ENCODE data around the gene SFXN3.

Gene SFXN3

GRCh38 chr10:101060036-101060950, 29.3 kb downstream of the SFXN3 start:
- H3K4me2 ChIP-seq (ENCODE audit: insufficient read depth, low read length, poor library complexity, severe bottlenecking) = peak overlapping the region; percentile 89
- H2BK5ac ChIP-seq (ENCODE audit: low read length) = peak overlapping the region; percentile 98
- H3K27ac ChIP-seq (replicated peaks; ENCODE audit: low read length) = peak overlapping the region; percentile 92
- peak; percentile 95 for DNase-seq (ENCODE audit: low spot score)
- no peaks in the 10 kb centered on the region for H3K79me1 ChIP-seq (ENCODE audit: low read depth, low read length)
- H3K4me3 ChIP-seq (ENCODE audit: low read length in 2 of 2) = peak overlapping the region; percentile 89 to 98
- H3K9me3 ChIP-seq (replicated peaks in 1 of 2; ENCODE audit: control insufficient read depth in 2 of 2, insufficient read depth in 1 of 2, low read depth in 1 of 2, low read length in 2 of 2) = no peaks in the 10 kb centered on the region
- H2BK120ac ChIP-seq (ENCODE audit: low read depth, low read length) = no peak overlapping the region
- peaks cover 22 to 29% of the 10 kb centered on the region in 2 donors for H3K4me1 ChIP-seq (ENCODE audit: control insufficient read depth in 2 of 2, insufficient read depth in 1 of 2, low read depth in 1 of 2, low read length in 2 of 2)
- H3K14ac ChIP-seq (ENCODE audit: low read length) = no peak overlapping the region
- H2BK12ac ChIP-seq (ENCODE audit: low read length) = peak overlapping the region; percentile 77
- peaks cover 0 to 28% of the 10 kb centered on the region in 2 donors for H3K36me3 ChIP-seq (replicated peaks in 1 of 2; ENCODE audit: control insufficient read depth in 2 of 2, insufficient read depth in 2 of 2, low read length in 2 of 2)
- no peak overlapping the region for H4K91ac ChIP-seq (ENCODE audit: low read depth, low read length, poor library complexity)
- peak overlapping the region; percentile 93 for H2BK15ac ChIP-seq (ENCODE audit: low read length)
- H3K18ac ChIP-seq (ENCODE audit: low read length) = peak overlapping the region; percentile 100
- WGBS, 2 donors (ENCODE audit: extremely low coverage in 2 of 2, insufficient read length in 2 of 2, insufficient replicate concordance in 1 of 2) = no CpG with 5 or more reads among the region's 37 CpGs
- no peak overlapping the region for H2AK5ac ChIP-seq (ENCODE audit: low read depth, low read length)
- no peak overlapping the region for H3K4ac ChIP-seq (ENCODE audit: low read length)
- H2AFZ ChIP-seq (ENCODE audit: low read length) = peak overlapping the region; percentile 100
- H4K8ac ChIP-seq (ENCODE audit: low read depth, low read length) = no peak overlapping the region
- H3K23ac ChIP-seq (ENCODE audit: low read depth, low read length, poor library complexity) = peak overlapping the region; percentile 68
- peak overlapping the region; percentile 98 for H3K9ac ChIP-seq (ENCODE audit: low read depth, low read length, poor library complexity)
- H3K27me3 ChIP-seq (ENCODE audit: control insufficient read depth in 3 of 3, insufficient read depth in 3 of 3, low read depth in 1 of 3, low read length in 3 of 3) = peaks cover 7 to 29% (median 18%) of the 10 kb centered on the region in 3 experiments

- Histone ChIP-seq H3K4me1 (ENCODE audit: control insufficient read depth in 2 of 2, insufficient read depth in 1 of 2, low read depth in 1 of 2, low read length in 2 of 2) (peaks cover 24 to 33% of the 10 kb centered on the region in 2 donors), H2BK15ac (ENCODE audit: low read length) (peak overlapping the region; percentile 93), H4K8ac (ENCODE audit: low read depth, low read length) (peak overlapping the region; percentile 97), H3K9ac (ENCODE audit: low read depth, low read length, poor library complexity) (peak overlapping the region; percentile 98), H3K27ac (replicated peaks; ENCODE audit: low read length) (peak overlapping the region; percentile 92), H3K79me1 (ENCODE audit: low read depth, low read length) (no peaks in the 10 kb centered on the region), H3K36me3 (replicated peaks in 1 of 2; ENCODE audit: control insufficient read depth in 2 of 2, insufficient read depth in 2 of 2, low read length in 2 of 2) (peaks cover 0 to 20% of the 10 kb centered on the region in 2 donors), H3K23ac (ENCODE audit: low read depth, low read length, poor library complexity) (peak overlapping the region; percentile 89), H3K9me3 (replicated peaks in 1 of 2; ENCODE audit: control insufficient read depth in 2 of 2, insufficient read depth in 1 of 2, low read depth in 1 of 2, low read length in 2 of 2) (no peaks in the 10 kb centered on the region), H3K27me3 (ENCODE audit: control insufficient read depth in 3 of 3, insufficient read depth in 3 of 3, low read depth in 1 of 3, low read length in 3 of 3) (peaks cover 15 to 37% (median 24%) of the 10 kb centered on the region in 3 experiments), H3K14ac (ENCODE audit: low read length) (no peak overlapping the region), H3K4me2 (ENCODE audit: insufficient read depth, low read length, poor library complexity, severe bottlenecking) (peak overlapping the region; percentile 89), H3K4me3 (ENCODE audit: low read length in 2 of 2) (peak overlapping the region; percentile 89 to 98), H2BK5ac (ENCODE audit: low read length) (peak overlapping the region; percentile 98), H2AFZ (ENCODE audit: low read length) (peak overlapping the region; percentile 100), H2BK120ac (ENCODE audit: low read depth, low read length) (peak overlapping the region; percentile 95), H3K18ac (ENCODE audit: low read length) (peak overlapping the region; percentile 100), H4K91ac (ENCODE audit: low read depth, low read length, poor library complexity) (peak overlapping the region; percentile 99), H3K4ac (ENCODE audit: low read length) (peak overlapping the region; percentile 97), H2BK12ac (ENCODE audit: low read length) (peak overlapping the region; percentile 94), H2AK5ac (ENCODE audit: low read depth, low read length) (peak overlapping the region; percentile 92)
- peak; percentile 97 for DNase-seq (ENCODE audit: low spot score)
- no CpG with 5 or more reads among the region's 67 CpGs for WGBS, 2 donors (ENCODE audit: extremely low coverage in 2 of 2, insufficient read length in 2 of 2, insufficient replicate concordance in 1 of 2)
These were observed 30.1 kb downstream of the SFXN3 start for GRCh38 chr10:101060951-101061623.

GRCh38 chr10:101061624-101062231, 30.7 kb downstream of the SFXN3 start, which contains the start of gene KAZALD1:
KAZALD1 (plus strand) TSS chr10:101061989; CDS start chr10:101062593, 604 bp downstream.
- peaks cover 27 to 34% of the 10 kb centered on the region in 2 donors for H3K4me1 ChIP-seq (ENCODE audit: control insufficient read depth in 2 of 2, insufficient read depth in 1 of 2, low read depth in 1 of 2, low read length in 2 of 2)
- H3K4me2 ChIP-seq (ENCODE audit: insufficient read depth, low read length, poor library complexity, severe bottlenecking) = peak within 1 kb of the TSS; percentile 89
- peak within 1 kb of the TSS; percentile 100 for H2AFZ ChIP-seq (ENCODE audit: low read length)
- peak within 1 kb of the TSS; percentile 100 for H3K18ac ChIP-seq (ENCODE audit: low read length)
- peak within 1 kb of the TSS; percentile 89 for H3K23ac ChIP-seq (ENCODE audit: low read depth, low read length, poor library complexity)
- H2BK15ac ChIP-seq (ENCODE audit: low read length) = peak within 1 kb of the TSS; percentile 93
- peak within 1 kb of the TSS; percentile 95 for H2BK120ac ChIP-seq (ENCODE audit: low read depth, low read length)
- no peaks in the 10 kb centered on the region for H3K79me1 ChIP-seq (ENCODE audit: low read depth, low read length)
- peaks cover 0 to 14% of the 10 kb centered on the region in 2 donors for H3K36me3 ChIP-seq (replicated peaks in 1 of 2; ENCODE audit: control insufficient read depth in 2 of 2, insufficient read depth in 2 of 2, low read length in 2 of 2)
- no peaks in the 10 kb centered on the region for H3K9me3 ChIP-seq (replicated peaks in 1 of 2; ENCODE audit: control insufficient read depth in 2 of 2, insufficient read depth in 1 of 2, low read depth in 1 of 2, low read length in 2 of 2)
- peak within 1 kb of the TSS; percentile 94 for H2BK12ac ChIP-seq (ENCODE audit: low read length)
- peak within 1 kb of the TSS; percentile 89 to 98 for H3K4me3 ChIP-seq (ENCODE audit: low read length in 2 of 2)
- H3K27ac ChIP-seq (replicated peaks; ENCODE audit: low read length) = peak within 1 kb of the TSS; percentile 92
- WGBS, 2 donors (ENCODE audit: extremely low coverage in 2 of 2, insufficient read length in 2 of 2, insufficient replicate concordance in 1 of 2) = no CpG with 5 or more reads among the region's 31 CpGs
- H3K9ac ChIP-seq (ENCODE audit: low read depth, low read length, poor library complexity) = peak within 1 kb of the TSS; percentile 98
- peak; percentile 70 for DNase-seq (ENCODE audit: low spot score)
- H4K91ac ChIP-seq (ENCODE audit: low read depth, low read length, poor library complexity) = peak within 1 kb of the TSS; percentile 99
- peak within 1 kb of the TSS; percentile 92 for H2AK5ac ChIP-seq (ENCODE audit: low read depth, low read length)
- no peak within 1 kb of the TSS for H3K14ac ChIP-seq (ENCODE audit: low read length)
- peak within 1 kb of the TSS; percentile 97 for H4K8ac ChIP-seq (ENCODE audit: low read depth, low read length)
- peaks cover 20 to 44% (median 29%) of the 10 kb centered on the region in 3 experiments for H3K27me3 ChIP-seq (ENCODE audit: control insufficient read depth in 3 of 3, insufficient read depth in 3 of 3, low read depth in 1 of 3, low read length in 3 of 3)
- H2BK5ac ChIP-seq (ENCODE audit: low read length) = peak within 1 kb of the TSS; percentile 98
- peak within 1 kb of the TSS; percentile 97 for H3K4ac ChIP-seq (ENCODE audit: low read length)

Data from neuronal stem cell (in vitro differentiated cells).